GM10248 (cell line): ENCODE results near the gene MCM3.
A peak's percentile ranks its signal among the peaks of the same experiment; 100 is the strongest.

ENCODE experiments used
- CTCF ChIA-PET: fragments of 300-600 bp; sonication (Branson Sonifier 250); formaldehyde crosslinking; extraction: SDS; loops from one replicate; lab custom pipeline; 2021; ENCODE audit warnings: antibody characterized with exemption; lab: Yijun Ruan, JAX
- POLR2A ChIA-PET: fragments of 350-650 bp; sonication (Branson Sonifier 250); formaldehyde crosslinking; extraction: SDS; loops from one replicate; lab custom pipeline; 2020; ENCODE audit warnings: antibody characterized with exemption; lab: Yijun Ruan, JAX
- DNase-seq: peaks from one replicate; pipeline ENCODE4 v3.0.0; 2012; ENCODE audit errors: extremely low spot score
- CTCF ChIP-seq: IDR thresholded peaks from 2 replicates; pipeline ENCODE4 v1.5.1; 2012; ENCODE audit warnings: mild to moderate bottlenecking, low read depth; ENCODE audit errors: extremely low read depth, missing control alignments, control extremely low read depth

The MCM3 gene

GRCh38 chr6:52305411-52305810 is 20.9 kb upstream of the MCM3 start:
- no peak for TF ChIP-seq CTCF
- CTCF ChIA-PET, result interaction anchor here (0.9 to 3.9 kb wide), 3 partner anchors 20 to 30 kb away, joined by 3 to 29 read pairs (median 7); partner anchors contain the start of gene MCM3
- DNase-seq, result no peak
- POLR2A ChIA-PET, result interaction anchor here (0.7 kb wide), 1 partner anchor 13 kb away, joined by 3 read pairs; no protein-coding TSS in a partner anchor

GRCh38 chr6:52304983-52305390 is 20.4 kb upstream of the MCM3 start:
- ChIA-PET POLR2A (interaction anchor here (0.7 kb wide), 1 partner anchor 14 kb away, joined by 3 read pairs; no protein-coding TSS in a partner anchor), CTCF (interaction anchor here (0.9 to 3.9 kb wide), 3 partner anchors 19 to 30 kb away, joined by 3 to 29 read pairs (median 7); partner anchors contain the start of gene MCM3)
- no peak for TF ChIP-seq CTCF
- DNase-seq, result peak; percentile 59

- CTCF ChIA-PET, result interaction anchor here (0.8 to 1.8 kb wide), 8 partner anchors 10 to 84 kb away, joined by 3 to 12 read pairs (median 4); partner anchors contain the start of genes MCM3 and PAQR8
- POLR2A ChIA-PET, result no interaction called here
- TF ChIP-seq CTCF, result no peak
- no peak for DNase-seq
Measured at GRCh38 chr6:52303178-52303577, 18.6 kb upstream of the MCM3 start.

GRCh38 chr6:52301326-52301725 is 16.8 kb upstream of the MCM3 start:
- CTCF ChIA-PET, result interaction anchor here (1.1 to 1.2 kb wide), 2 partner anchors 10 to 15 kb away, joined by 3 to 5 read pairs; no protein-coding TSS in a partner anchor
- POLR2A ChIA-PET, result no interaction called here

GRCh38 chr6:52300489-52300931 is 16.0 kb upstream of the MCM3 start:
- CTCF ChIA-PET, result interaction anchor here (1.1 to 1.7 kb wide), 4 partner anchors 9 to 99 kb away, joined by 3 to 6 read pairs (median 5); no protein-coding TSS in a partner anchor
- DNase-seq, result no peak
- POLR2A ChIA-PET, result no interaction called here
- TF ChIP-seq CTCF, result no peak

More at GRCh38 chr6:52301326-52301725, 16.8 kb upstream of the MCM3 start:
- no peak for DNase-seq
- no peak for TF ChIP-seq CTCF

GRCh38 chr6:52299653-52300052 is 15.1 kb upstream of the MCM3 start:
- no peak for TF ChIP-seq CTCF
- POLR2A ChIA-PET, result interaction anchor here (1.2 kb wide), 1 partner anchor 15 kb away, joined by 4 read pairs; the partner anchor contains the start of gene MCM3
- CTCF ChIA-PET, result interaction anchor here (0.9 to 2.3 kb wide), 5 partner anchors 13 to 117 kb away, joined by 3 to 12 read pairs (median 5); no protein-coding TSS in a partner anchor
- no peak for DNase-seq
